Measurements from ENCODE around the gene GRM7. TPM values are rescaled to one million over a fixed set of nuclear protein-coding genes. Genes with fewer than 3 reads are reported as not detected.

Gene GRM7
- total and polyA plus RNA-seq, 2 experiments from 2014 or later: 0.40 TPM; not detected in 1

- H3K9me3 Mint-ChIP-seq: peaks cover 30% of the 10 kb centered on the region
- no peaks in the 10 kb centered on the region for H3K4me1 ChIP-seq (ENCODE audit: insufficient read depth)
- ATAC-seq: no peak
- H3K27me3 ChIP-seq (ENCODE audit: insufficient read depth): no peaks in the 10 kb centered on the region
- H3K36me3 ChIP-seq (ENCODE audit: insufficient read depth): no peaks in the 10 kb centered on the region; the same call in 1 of the 2 replicates
- no peak overlapping the region for H3K27ac Mint-ChIP-seq
- H3K27me3 Mint-ChIP-seq (ENCODE audit: insufficient read depth, low read depth, poor library complexity): no peaks in the 10 kb centered on the region
- DNase-seq (ENCODE audit: low spot score): no peak
- no peaks in the 10 kb centered on the region for H3K79me2 ChIP-seq (replicated peaks; ENCODE audit: insufficient read depth)
- TF ChIP-seq JUNB (IDR thresholded peaks at IDR 0.05; ENCODE audit: unreplicated experiment) (no peak), ZNF462 (CRISPR knock-in tag; IDR thresholded peaks at IDR 0.05) (no peak), CREB1 (CRISPR knock-in tag; IDR thresholded peaks at IDR 0.05; ENCODE audit: low read depth) (no peak), STAT1 (IDR thresholded peaks at IDR 0.05; ENCODE audit: unreplicated experiment) (no peak)
- peaks cover 3% of the 10 kb centered on the region; the same call in 1 of the 3 replicates for H3K36me3 Mint-ChIP-seq (ENCODE audit: low read depth)
- H3K4me1 Mint-ChIP-seq: no peaks in the 10 kb centered on the region
- no peaks in the 10 kb centered on the region for H3F3A ChIP-seq (replicated peaks; ENCODE audit: low read depth)
- no peak overlapping the region for H2AFZ ChIP-seq
- H4K20me1 ChIP-seq (replicated peaks; ENCODE audit: insufficient read depth): no peaks in the 10 kb centered on the region
- no peaks in the 10 kb centered on the region for H3K9me2 ChIP-seq (ENCODE audit: insufficient read depth)
- no peak overlapping the region for H3K27ac ChIP-seq (ENCODE audit: low read depth)
- no peak overlapping the region for H3K4me2 ChIP-seq
- H3K4me3 ChIP-seq: no peak overlapping the region
- no peak overlapping the region for H3K4me3 Mint-ChIP-seq
These were observed 536.2 kb downstream of the GRM7 start for GRCh38 chr3:7397097-7397496.

- H3K27me3 Mint-ChIP-seq (ENCODE audit: insufficient read depth, low read depth, poor library complexity): no peaks in the 10 kb centered on the region
- ATAC-seq (no peak), DNase-seq (ENCODE audit: low spot score) (no peak)
- no peak overlapping the region for H3K4me2 ChIP-seq
- H2AFZ ChIP-seq: no peak overlapping the region
- no peak overlapping the region for H3K27ac ChIP-seq (ENCODE audit: low read depth)
- H3K9me3 Mint-ChIP-seq: peaks cover 12% of the 10 kb centered on the region; the same call in 2 of the 3 replicates
- no peaks in the 10 kb centered on the region for H3F3A ChIP-seq (replicated peaks; ENCODE audit: low read depth)
- H3K4me3 Mint-ChIP-seq: no peak overlapping the region
- no peaks in the 10 kb centered on the region for H3K79me2 ChIP-seq (replicated peaks; ENCODE audit: insufficient read depth)
- H3K4me3 ChIP-seq: no peak overlapping the region
- H4K20me1 ChIP-seq (replicated peaks; ENCODE audit: insufficient read depth): no peaks in the 10 kb centered on the region
- no peaks in the 10 kb centered on the region for H3K36me3 Mint-ChIP-seq (ENCODE audit: low read depth)
- H3K27me3 ChIP-seq (ENCODE audit: insufficient read depth): no peaks in the 10 kb centered on the region
- H3K9me2 ChIP-seq (ENCODE audit: insufficient read depth): no peaks in the 10 kb centered on the region
- H3K4me1 Mint-ChIP-seq: no peaks in the 10 kb centered on the region
- no peak overlapping the region for H3K27ac Mint-ChIP-seq
- H3K4me1 ChIP-seq (ENCODE audit: insufficient read depth): no peaks in the 10 kb centered on the region
- H3K36me3 ChIP-seq (ENCODE audit: insufficient read depth): no peaks in the 10 kb centered on the region; the same call in 1 of the 2 replicates
- no peak for TF ChIP-seq ZNF114 (CRISPR knock-in tag; IDR thresholded peaks at IDR 0.05)
- no peak for TF ChIP-seq CTCF (conservative IDR thresholded peaks at IDR 0.05; ENCODE audit: low read depth in 2 of 2)
- no peak for TF ChIP-seq REST (IDR thresholded peaks at IDR 0.05; ENCODE audit: unreplicated experiment)
- TF ChIP-seq JUNB (IDR thresholded peaks at IDR 0.05; ENCODE audit: unreplicated experiment): no peak
- TF ChIP-seq STAT1 (IDR thresholded peaks at IDR 0.05; ENCODE audit: unreplicated experiment): no peak
- TF ChIP-seq ETS1 (IDR thresholded peaks at IDR 0.05): no peak
- no peak for TF ChIP-seq NANOG (IDR thresholded peaks at IDR 0.05; ENCODE audit: borderline replicate concordance)
- no peak for TF ChIP-seq ZNF331 (CRISPR knock-in tag; IDR thresholded peaks at IDR 0.05; ENCODE audit: low read depth)
These were observed 539.4 kb downstream of the GRM7 start for GRCh38 chr3:7400360-7400759.
